Epithelial cell of esophagus (primary cell): ENCODE data around the gene KCNMB1.
A peak's percentile ranks its signal among the peaks of the same experiment; 100 is the strongest.

ENCODE experiments used
- DNase-seq: peaks from one replicate; pipeline ENCODE4 v3.0.0; 2010; ENCODE audit warnings: low read depth
- H3K4me3 ChIP-seq: 2 replicates; pipeline ENCODE4 v1.5.1; 2011; ENCODE audit warnings: mild to moderate bottlenecking, low read length, control low read depth
- CTCF ChIP-seq: IDR thresholded peaks from 2 replicates; pipeline ENCODE4 v1.5.1; 2011; ENCODE audit warnings: low read depth, mild to moderate bottlenecking, low read length, control low read depth, inconsistent platforms; ENCODE audit not compliant: insufficient read depth; ENCODE audit errors: missing control alignments

KCNMB1 gene

GRCh38 chr5:170431571-170431970, 42.4 kb upstream of the KCNMB1 start:
- no peak overlapping the region for H3K4me3 ChIP-seq
- DNase-seq: no peak
- no peak for TF ChIP-seq CTCF

GRCh38 chr5:170430866-170431437, 41.8 kb upstream of the KCNMB1 start:
- DNase-seq: no peak
- H3K4me3 ChIP-seq: no peak overlapping the region
- no peak for TF ChIP-seq CTCF

- no peak for DNase-seq
- no peak for TF ChIP-seq CTCF
- H3K4me3 ChIP-seq: no peak overlapping the region
These were observed 41.1 kb upstream of the KCNMB1 start for GRCh38 chr5:170430256-170430655.

- peak; percentile 27 for TF ChIP-seq CTCF
- no peak overlapping the region for H3K4me3 ChIP-seq
These were observed 39.8 kb upstream of the KCNMB1 start for GRCh38 chr5:170429014-170429413.

GRCh38 chr5:170427672-170428236, 38.6 kb upstream of the KCNMB1 start:
- H3K4me3 ChIP-seq: no peak overlapping the region
- no peak for DNase-seq
- TF ChIP-seq CTCF: no peak

More at GRCh38 chr5:170429014-170429413, 39.8 kb upstream of the KCNMB1 start:
- peak; percentile 10 for DNase-seq

DNA sequence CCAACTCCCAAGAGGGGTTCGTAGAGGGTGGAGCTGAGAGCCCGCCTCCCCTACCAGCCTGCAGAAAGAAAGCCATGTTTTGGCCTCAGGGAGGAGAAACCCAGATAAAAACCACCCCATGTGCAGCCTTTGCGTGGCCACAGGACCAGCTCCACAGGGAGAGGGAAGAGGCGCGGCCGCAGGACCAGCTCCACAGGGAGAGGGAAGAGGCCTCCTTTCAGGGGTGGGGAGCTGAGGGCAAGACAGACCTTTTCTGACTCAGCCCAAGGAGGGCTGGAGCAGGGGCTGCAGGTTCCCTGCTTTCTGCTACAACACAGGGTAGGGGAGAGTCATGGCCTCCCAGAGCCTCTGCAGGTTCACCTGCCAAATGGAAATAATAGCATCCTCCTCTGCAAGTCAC, 37.6 kb upstream of the KCNMB1 start:
- DNase-seq: no peak
- TF ChIP-seq CTCF: no peak
- H3K4me3 ChIP-seq: no peak overlapping the region
